ENCODE data around the gene CD300A. TPM values are rescaled to one million over a fixed set of nuclear protein-coding genes. Genes with fewer than 3 reads are reported as not detected.
A peak's percentile ranks its signal among the peaks of the same experiment; 100 is the strongest.

The CD300A gene
- total RNA-seq (10 to 100 TPM in 4 of 5 donors, 1 to 10 TPM in 1; 9.2 to 18.8 (median 12.5) TPM), total RNA-seq (1.3 to 35.7 (median 15.0) reads per million in 29 experiments)
- total RNA-seq (2013), result 81.7 TPM

- 21% methylated on average over 18 of the region's 25 CpGs for WGBS (ENCODE audit: insufficient coverage)
- ChIA-PET POLR2A (no interaction called here), CTCF (interaction anchor here (0.6 to 0.7 kb wide), 3 partner anchors 9 to 136 kb away, joined by 3 read pairs; no protein-coding TSS in a partner anchor)
- Mint-ChIP-seq H3K36me3 (peaks cover 11% of the 10 kb centered on the region), H3K27ac (peak within 1 kb of the TSS; percentile 89 to 94), H3K27me3 (no peaks in the 10 kb centered on the region), H3K9me3 (no peaks in the 10 kb centered on the region), H3K4me3 (no peak within 1 kb of the TSS), H3K4me1 (peaks cover 29 to 48% (median 35%) of the 10 kb centered on the region in 3 donors)
- Histone ChIP-seq H3K27me3 (replicated peaks in 1 of 2; ENCODE audit: control insufficient read depth in 2 of 2, extremely low read depth in 1 of 2, insufficient read depth in 2 of 2, low read length in 1 of 2) (no peaks in the 10 kb centered on the region), H3K36me3 (ENCODE audit: control insufficient read depth in 2 of 2, extremely low read depth in 1 of 2, insufficient read depth in 1 of 2, low read length in 1 of 2) (no peaks in the 10 kb centered on the region), H3K4me1 (ENCODE audit: control insufficient read depth in 1 of 2, extremely low read depth in 1 of 2, insufficient read depth in 2 of 2, low read length in 2 of 2) (peaks cover 32 to 75% of the 10 kb centered on the region in 2 experiments), H3K27ac (ENCODE audit: low read length) (peak within 1 kb of the TSS; percentile 79), H3K9me3 (no peaks in the 10 kb centered on the region), H3K4me3 (ENCODE audit: control insufficient read depth in 1 of 2, extremely low read depth in 1 of 2, low read length in 1 of 2) (peak within 1 kb of the TSS; percentile 62 to 68)
- DNase-seq, result peak in 6 of 35 experiments; percentile 14 to 44 (median 24)
- ATAC-seq (replicated peaks in 1 of 4), result peak; percentile 5 to 32 (median 20)
Measured at GRCh38 chr17:74466111-74466827, at the start of gene CD300A. Gene CD300A, plus strand, starts transcription at chr17:74466634. Its CDS starts 70 bp downstream, at chr17:74466704.

GRCh38 chr17:74417178-74418045 lies 49.0 kb upstream of the CD300A start:
- 61% methylated on average over 7 of the region's 12 CpGs for WGBS (ENCODE audit: insufficient coverage)
- Histone ChIP-seq H3K9me3 (no peaks in the 10 kb centered on the region), H3K36me3 (ENCODE audit: control insufficient read depth in 2 of 2, extremely low read depth in 1 of 2, insufficient read depth in 1 of 2, low read length in 1 of 2) (no peaks in the 10 kb centered on the region), H3K27ac (ENCODE audit: low read length) (no peak overlapping the region), H3K4me3 (ENCODE audit: control insufficient read depth in 1 of 2, extremely low read depth in 1 of 2, low read length in 1 of 2) (no peak overlapping the region), H3K4me1 (ENCODE audit: control insufficient read depth in 1 of 2, extremely low read depth in 1 of 2, insufficient read depth in 2 of 2, low read length in 2 of 2) (no peaks in the 10 kb centered on the region), H3K27me3 (replicated peaks in 1 of 2; ENCODE audit: control insufficient read depth in 2 of 2, extremely low read depth in 1 of 2, insufficient read depth in 2 of 2, low read length in 1 of 2) (peaks cover 0 to 22% of the 10 kb centered on the region in 2 experiments)
- ATAC-seq (replicated peaks in 1 of 4), result no peak
- Mint-ChIP-seq H3K27ac (no peak overlapping the region), H3K27me3 (peaks cover 0 to 9% of the 10 kb centered on the region in 2 donors), H3K9me3 (no peaks in the 10 kb centered on the region), H3K4me3 (no peak overlapping the region), H3K36me3 (no peaks in the 10 kb centered on the region), H3K4me1 (no peaks in the 10 kb centered on the region)
- ChIA-PET CTCF (no interaction called here), POLR2A (no interaction called here)
- no peak for DNase-seq

GRCh38 chr17:74419928-74420411 lies 46.5 kb upstream of the CD300A start:
- H3K4me3 Mint-ChIP-seq, result no peak overlapping the region
- peaks cover 0 to 30% of the 10 kb centered on the region in 2 experiments for H3K27me3 ChIP-seq (replicated peaks in 1 of 2; ENCODE audit: control insufficient read depth in 2 of 2, extremely low read depth in 1 of 2, insufficient read depth in 2 of 2, low read length in 1 of 2)
- H3K36me3 Mint-ChIP-seq, result no peaks in the 10 kb centered on the region
- ChIA-PET POLR2A (no interaction called here), CTCF (no interaction called here)
- H3K9me3 ChIP-seq, result no peaks in the 10 kb centered on the region
- WGBS (ENCODE audit: insufficient coverage), result 91% methylated on average over 7 of the region's 10 CpGs
- H3K27ac ChIP-seq (ENCODE audit: low read length), result no peak overlapping the region
- H3K4me1 ChIP-seq (ENCODE audit: control insufficient read depth in 1 of 2, extremely low read depth in 1 of 2, insufficient read depth in 2 of 2, low read length in 2 of 2), result no peaks in the 10 kb centered on the region
- H3K9me3 Mint-ChIP-seq, result no peaks in the 10 kb centered on the region
- H3K4me3 ChIP-seq (ENCODE audit: control insufficient read depth in 1 of 2, extremely low read depth in 1 of 2, low read length in 1 of 2), result no peak overlapping the region
- no peak overlapping the region for H3K27ac Mint-ChIP-seq
- DNase-seq (no peak), ATAC-seq (replicated peaks in 1 of 4) (no peak)
- peaks cover 7 to 18% of the 10 kb centered on the region in 2 donors for H3K27me3 Mint-ChIP-seq
- H3K4me1 Mint-ChIP-seq, result no peaks in the 10 kb centered on the region
- H3K36me3 ChIP-seq (ENCODE audit: control insufficient read depth in 2 of 2, extremely low read depth in 1 of 2, insufficient read depth in 1 of 2, low read length in 1 of 2), result no peaks in the 10 kb centered on the region

GRCh38 chr17:74424117-74424516 lies 42.3 kb upstream of the CD300A start:
- H3K27ac Mint-ChIP-seq, result no peak overlapping the region
- no peaks in the 10 kb centered on the region for H3K9me3 ChIP-seq
- no peaks in the 10 kb centered on the region for H3K4me1 ChIP-seq (ENCODE audit: control insufficient read depth in 1 of 2, extremely low read depth in 1 of 2, insufficient read depth in 2 of 2, low read length in 2 of 2)
- ChIA-PET CTCF (interaction anchor here in 1 of 2 donors (0.6 kb wide), 1 partner anchor 30 kb away, joined by 4 read pairs; no protein-coding TSS in a partner anchor), POLR2A (no interaction called here)
- H3K4me3 ChIP-seq (ENCODE audit: control insufficient read depth in 1 of 2, extremely low read depth in 1 of 2, low read length in 1 of 2), result no peak overlapping the region
- H3K9me3 Mint-ChIP-seq, result no peaks in the 10 kb centered on the region
- DNase-seq (no peak), ATAC-seq (replicated peaks in 1 of 4) (no peak)
- no peak overlapping the region for H3K27ac ChIP-seq (ENCODE audit: low read length)
- H3K27me3 ChIP-seq (replicated peaks in 1 of 2; ENCODE audit: control insufficient read depth in 2 of 2, extremely low read depth in 1 of 2, insufficient read depth in 2 of 2, low read length in 1 of 2), result peaks cover 0 to 51% of the 10 kb centered on the region in 2 experiments
- no peaks in the 10 kb centered on the region for H3K4me1 Mint-ChIP-seq
- no peaks in the 10 kb centered on the region for H3K36me3 ChIP-seq (ENCODE audit: control insufficient read depth in 2 of 2, extremely low read depth in 1 of 2, insufficient read depth in 1 of 2, low read length in 1 of 2)
- no peak overlapping the region for H3K4me3 Mint-ChIP-seq
- H3K27me3 Mint-ChIP-seq, result peaks cover 19 to 29% of the 10 kb centered on the region in 2 donors
- WGBS (ENCODE audit: insufficient coverage), result 80% methylated on average over 1 of the region's 7 CpGs
- no peaks in the 10 kb centered on the region for H3K36me3 Mint-ChIP-seq

GRCh38 chr17:74424657-74425056 lies 41.8 kb upstream of the CD300A start:
- Histone ChIP-seq H3K36me3 (ENCODE audit: control insufficient read depth in 2 of 2, extremely low read depth in 1 of 2, insufficient read depth in 1 of 2, low read length in 1 of 2) (no peaks in the 10 kb centered on the region), H3K27me3 (replicated peaks in 1 of 2; ENCODE audit: control insufficient read depth in 2 of 2, extremely low read depth in 1 of 2, insufficient read depth in 2 of 2, low read length in 1 of 2) (peaks cover 0 to 57% of the 10 kb centered on the region in 2 experiments), H3K4me3 (ENCODE audit: control insufficient read depth in 1 of 2, extremely low read depth in 1 of 2, low read length in 1 of 2) (no peak overlapping the region), H3K9me3 (no peaks in the 10 kb centered on the region), H3K27ac (ENCODE audit: low read length) (no peak overlapping the region), H3K4me1 (ENCODE audit: control insufficient read depth in 1 of 2, extremely low read depth in 1 of 2, insufficient read depth in 2 of 2, low read length in 2 of 2) (no peaks in the 10 kb centered on the region)
- no peaks in the 10 kb centered on the region for H3K36me3 Mint-ChIP-seq
- H3K27me3 Mint-ChIP-seq, result peaks cover 23 to 31% of the 10 kb centered on the region in 2 donors
- ChIA-PET CTCF (no interaction called here), POLR2A (no interaction called here)
- H3K27ac Mint-ChIP-seq, result no peak overlapping the region
- H3K4me1 Mint-ChIP-seq, result peaks cover 0 to 2% (median 0%) of the 10 kb centered on the region in 3 donors
- H3K9me3 Mint-ChIP-seq, result no peaks in the 10 kb centered on the region
- H3K4me3 Mint-ChIP-seq, result no peak overlapping the region
- WGBS (ENCODE audit: insufficient coverage), result 95% methylated on average over 13 of the region's 14 CpGs
- no peak for ATAC-seq (replicated peaks in 1 of 4)
- no peak for DNase-seq

GRCh38 chr17:74426551-74427047 lies 39.8 kb upstream of the CD300A start:
- no peak for ATAC-seq (replicated peaks in 1 of 4)
- H3K9me3 Mint-ChIP-seq, result no peaks in the 10 kb centered on the region
- peaks cover 4 to 71% of the 10 kb centered on the region in 2 experiments for H3K27me3 ChIP-seq (replicated peaks in 1 of 2; ENCODE audit: control insufficient read depth in 2 of 2, extremely low read depth in 1 of 2, insufficient read depth in 2 of 2, low read length in 1 of 2)
- no peak overlapping the region for H3K4me3 Mint-ChIP-seq
- H3K27ac Mint-ChIP-seq, result no peak overlapping the region
- POLR2A ChIA-PET, result no interaction called here
- H3K9me3 ChIP-seq, result no peaks in the 10 kb centered on the region
- no peaks in the 10 kb centered on the region for H3K36me3 ChIP-seq (ENCODE audit: control insufficient read depth in 2 of 2, extremely low read depth in 1 of 2, insufficient read depth in 1 of 2, low read length in 1 of 2)
- H3K27ac ChIP-seq (ENCODE audit: low read length), result no peak overlapping the region
- H3K27me3 Mint-ChIP-seq, result peaks cover 27 to 46% of the 10 kb centered on the region in 2 donors
- H3K4me1 ChIP-seq (ENCODE audit: control insufficient read depth in 1 of 2, extremely low read depth in 1 of 2, insufficient read depth in 2 of 2, low read length in 2 of 2), result peaks cover 0 to 14% of the 10 kb centered on the region in 2 experiments
- CTCF ChIA-PET, result no interaction called here
- peaks cover 0 to 14% (median 12%) of the 10 kb centered on the region in 3 donors for H3K4me1 Mint-ChIP-seq
- H3K4me3 ChIP-seq (ENCODE audit: control insufficient read depth in 1 of 2, extremely low read depth in 1 of 2, low read length in 1 of 2), result no peak overlapping the region
- WGBS (ENCODE audit: insufficient coverage), result 84% methylated on average over 7 of the region's 9 CpGs
- H3K36me3 Mint-ChIP-seq, result no peaks in the 10 kb centered on the region
- no peak for DNase-seq
